WERI-Rb-1 (cell line): Measurements from ENCODE around the gene ZNF536.

ENCODE experiments used
- DNase-seq: peaks from one replicate; pipeline ENCODE4 v3.0.0-alpha.2; 2020
- H3K27ac ChIP-seq: fragments of 250-450 bp; sonication (Bioruptor Pico); 2 replicates; pipeline ENCODE4 v1.5.1; 2020; ENCODE audit warnings: mild to moderate bottlenecking, moderate library complexity
- H3K27me3 ChIP-seq: fragments of 250-450 bp; sonication (Bioruptor Pico); 2 replicates; pipeline ENCODE4 v1.5.1; 2021; ENCODE audit warnings: mild to moderate bottlenecking, low read depth, moderate library complexity; ENCODE audit not compliant: insufficient read depth, severe bottlenecking
- H3K36me3 ChIP-seq: fragments of 250-450 bp; sonication (Bioruptor Pico); 2 replicates; pipeline ENCODE4 v1.5.1; 2020; ENCODE audit warnings: mild to moderate bottlenecking, moderate library complexity
- H3K4me3 ChIP-seq: 2 replicates; pipeline ENCODE4 v1.5.1; 2011; ENCODE audit warnings: low read depth, mild to moderate bottlenecking, control low read depth, low read length
- H3K9me3 ChIP-seq: fragments of 250-450 bp; sonication (Bioruptor Pico); 2 replicates; pipeline ENCODE4 v1.5.1; 2021; ENCODE audit warnings: mild to moderate bottlenecking, moderate library complexity; ENCODE audit not compliant: severe bottlenecking
- TF ChIP-seq, protein P1 (sequence below): IDR thresholded peaks from 2 replicates; pipeline ENCODE4 v1.5.1; 2011; ENCODE audit warnings: low read depth, mild to moderate bottlenecking, control low read depth, inconsistent platforms, low read length

The ZNF536 gene

DNA sequence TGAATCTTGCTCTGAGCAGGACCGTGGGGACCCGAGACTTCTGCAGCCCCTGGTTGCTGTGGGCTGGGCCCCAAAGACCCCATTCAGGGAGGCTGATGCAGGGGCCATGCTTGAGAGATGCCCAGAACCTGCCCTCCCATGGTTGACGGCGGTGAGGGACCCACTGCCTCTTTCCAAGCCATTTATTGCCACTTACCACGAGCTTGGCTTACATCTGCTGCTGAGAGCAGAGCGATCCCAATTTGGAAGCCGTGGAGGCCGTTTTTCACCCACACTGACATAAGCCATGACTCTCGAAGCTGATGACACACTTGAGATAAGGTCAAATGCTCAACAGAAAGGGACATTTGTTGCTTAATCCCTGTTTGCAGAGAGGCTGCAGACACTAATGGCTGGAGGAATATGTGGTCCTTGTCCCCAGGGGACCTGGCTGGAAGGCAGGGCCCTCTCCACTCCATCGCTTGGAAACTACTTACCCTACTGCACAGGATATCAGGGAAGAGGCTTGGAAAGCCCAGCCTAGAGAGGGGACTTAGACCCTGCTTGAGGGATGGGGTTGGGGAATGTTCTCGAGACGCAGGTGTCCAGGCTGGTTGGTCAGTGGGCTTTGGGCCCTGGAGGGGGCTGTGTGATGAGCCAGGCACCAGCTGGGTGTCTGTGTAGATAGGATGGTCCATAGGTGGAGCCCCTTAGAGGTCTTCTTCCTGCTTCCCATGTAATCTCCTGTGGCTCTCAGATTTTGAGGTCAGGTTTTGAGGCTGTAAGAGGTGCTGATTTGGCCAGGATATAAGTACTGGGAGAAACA, 15.3 kb downstream of the ZNF536 start:
- no peak overlapping the region for H3K4me3 ChIP-seq
- peak; percentile 25 for DNase-seq
- H3K9me3 ChIP-seq = no peaks in the 10 kb centered on the region
- TF ChIP-seq, protein P1, sequence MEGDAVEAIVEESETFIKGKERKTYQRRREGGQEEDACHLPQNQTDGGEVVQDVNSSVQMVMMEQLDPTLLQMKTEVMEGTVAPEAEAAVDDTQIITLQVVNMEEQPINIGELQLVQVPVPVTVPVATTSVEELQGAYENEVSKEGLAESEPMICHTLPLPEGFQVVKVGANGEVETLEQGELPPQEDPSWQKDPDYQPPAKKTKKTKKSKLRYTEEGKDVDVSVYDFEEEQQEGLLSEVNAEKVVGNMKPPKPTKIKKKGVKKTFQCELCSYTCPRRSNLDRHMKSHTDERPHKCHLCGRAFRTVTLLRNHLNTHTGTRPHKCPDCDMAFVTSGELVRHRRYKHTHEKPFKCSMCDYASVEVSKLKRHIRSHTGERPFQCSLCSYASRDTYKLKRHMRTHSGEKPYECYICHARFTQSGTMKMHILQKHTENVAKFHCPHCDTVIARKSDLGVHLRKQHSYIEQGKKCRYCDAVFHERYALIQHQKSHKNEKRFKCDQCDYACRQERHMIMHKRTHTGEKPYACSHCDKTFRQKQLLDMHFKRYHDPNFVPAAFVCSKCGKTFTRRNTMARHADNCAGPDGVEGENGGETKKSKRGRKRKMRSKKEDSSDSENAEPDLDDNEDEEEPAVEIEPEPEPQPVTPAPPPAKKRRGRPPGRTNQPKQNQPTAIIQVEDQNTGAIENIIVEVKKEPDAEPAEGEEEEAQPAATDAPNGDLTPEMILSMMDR = no peak
- H3K27ac ChIP-seq = no peak overlapping the region
- H3K27me3 ChIP-seq = no peaks in the 10 kb centered on the region
- H3K36me3 ChIP-seq = no peaks in the 10 kb centered on the region

DNA sequence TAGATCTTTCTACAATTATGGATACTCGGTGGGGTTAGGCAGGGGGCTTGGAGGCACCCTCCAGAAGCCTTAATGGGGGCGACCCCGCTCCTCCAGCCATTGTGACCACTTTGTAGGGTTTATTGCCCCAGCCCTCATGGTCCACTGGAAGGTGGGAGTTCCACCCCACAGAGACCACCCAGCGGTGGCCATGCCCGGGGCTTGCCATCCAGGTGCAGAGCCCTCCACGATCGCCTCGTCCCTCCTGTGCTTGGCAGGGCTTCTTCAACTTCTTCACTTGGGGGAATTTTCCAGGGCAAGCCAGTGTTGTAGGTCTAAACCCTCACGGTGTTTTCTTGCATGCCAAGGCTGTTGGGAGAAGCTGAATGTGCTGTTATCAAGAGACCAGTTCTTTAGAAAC, 16.1 kb downstream of the ZNF536 start:
- no peak overlapping the region for H3K27ac ChIP-seq
- no peak overlapping the region for H3K4me3 ChIP-seq
- no peaks in the 10 kb centered on the region for H3K36me3 ChIP-seq
- H3K27me3 ChIP-seq = no peaks in the 10 kb centered on the region
- TF ChIP-seq, protein P1 = no peak
- H3K9me3 ChIP-seq = no peaks in the 10 kb centered on the region
- DNase-seq = no peak

DNA sequence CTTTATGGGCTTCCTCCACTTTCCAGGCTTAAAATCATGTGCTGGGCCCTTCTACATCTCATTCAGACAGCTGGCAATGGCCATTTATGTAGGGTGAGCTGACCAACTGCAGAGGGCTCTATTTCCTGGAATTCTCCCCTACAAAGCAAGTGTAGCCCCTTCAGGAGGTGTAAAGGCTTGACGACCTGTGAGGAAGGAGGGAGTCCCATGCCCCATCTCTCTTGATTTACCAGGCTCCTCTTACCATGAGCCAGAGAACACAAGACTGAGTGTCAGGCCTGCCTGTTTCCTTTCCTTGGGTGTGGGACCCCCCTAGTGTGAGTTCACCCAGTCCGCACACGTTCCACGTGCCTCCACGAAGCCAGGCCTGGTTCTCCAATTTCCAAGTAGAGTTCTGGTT, 16.6 kb downstream of the ZNF536 start:
- H3K9me3 ChIP-seq = no peaks in the 10 kb centered on the region
- DNase-seq = no peak
- no peaks in the 10 kb centered on the region for H3K27me3 ChIP-seq
- TF ChIP-seq, protein P1 = no peak
- H3K36me3 ChIP-seq = no peaks in the 10 kb centered on the region
- no peak overlapping the region for H3K27ac ChIP-seq
- H3K4me3 ChIP-seq = no peak overlapping the region

DNA sequence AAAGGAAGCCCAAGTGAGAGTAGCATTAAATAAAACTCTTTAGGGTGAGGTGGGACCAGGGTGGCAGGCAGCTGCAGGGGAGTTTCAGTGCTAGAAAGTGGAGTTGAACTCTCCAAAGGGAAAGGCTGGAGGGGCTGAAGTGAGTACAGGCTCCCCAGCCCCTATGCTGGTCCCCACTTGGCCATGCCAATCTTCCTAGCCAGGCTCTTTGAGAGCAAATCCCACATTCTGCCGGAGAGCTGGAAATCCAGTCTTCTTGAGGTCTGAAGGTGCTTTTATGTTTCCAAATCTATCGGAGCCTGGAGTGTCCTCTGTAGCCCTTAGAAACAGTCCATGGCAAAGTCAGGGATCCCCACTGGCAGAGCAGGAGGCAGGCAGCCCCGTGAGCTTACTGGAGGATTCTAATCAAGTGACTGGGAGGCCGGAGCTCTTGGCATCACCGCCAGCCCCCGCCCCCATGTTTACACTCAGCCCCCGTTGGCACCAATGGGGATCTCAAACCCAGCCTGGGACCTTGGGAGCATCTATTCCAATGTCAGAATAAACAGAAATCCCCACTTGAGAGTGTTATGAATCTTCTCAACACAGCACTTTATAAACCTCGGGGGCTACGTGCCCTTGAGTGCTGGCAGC, 18.3 kb downstream of the ZNF536 start:
- Histone ChIP-seq H3K36me3 (no peaks in the 10 kb centered on the region), H3K27ac (no peak overlapping the region), H3K4me3 (no peak overlapping the region), H3K27me3 (no peaks in the 10 kb centered on the region), H3K9me3 (no peaks in the 10 kb centered on the region)
- no peak for DNase-seq
- TF ChIP-seq, protein P1 = no peak

DNA sequence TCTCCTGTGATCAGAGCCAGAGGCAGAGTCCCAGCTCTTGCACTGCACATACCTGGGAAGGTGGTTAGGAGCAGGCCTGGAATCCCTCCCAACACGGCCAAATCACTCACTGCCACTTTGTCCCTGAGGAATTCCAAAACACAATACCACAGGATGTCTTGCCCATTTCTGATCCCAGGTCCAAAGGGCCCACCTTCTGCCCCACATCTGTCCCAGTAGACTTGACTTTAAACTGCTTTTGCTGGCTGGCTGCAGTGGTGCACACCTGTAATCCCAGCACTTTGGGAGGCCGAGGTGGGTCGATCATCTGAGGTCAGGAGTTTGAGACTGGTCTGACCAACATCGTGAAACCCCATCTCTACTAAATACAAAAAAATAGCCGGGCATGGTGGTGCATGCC, 18.9 kb downstream of the ZNF536 start:
- Histone ChIP-seq H3K9me3 (no peaks in the 10 kb centered on the region), H3K36me3 (no peaks in the 10 kb centered on the region), H3K27me3 (no peaks in the 10 kb centered on the region), H3K27ac (no peak overlapping the region), H3K4me3 (no peak overlapping the region)
- TF ChIP-seq, protein P1 = no peak
- DNase-seq = no peak
